T follicular helper cell (primary cell): ENCODE data around the gene KCNH1.
"Not testable (repeated sequence)": the region's sequence is repeated elsewhere in the genome, so short reads cannot be mapped to it uniquely, and the experiment has no call there.

Source experiments
- DNase-seq: peaks from one replicate; pipeline ENCODE4 v3.0.0-alpha.2; 2020; ENCODE audit warnings: low read depth

KCNH1 gene

GRCh38 chr1:211101481-211101880 lies 32.5 kb downstream of the KCNH1 start:
- no peak for DNase-seq

GRCh38 chr1:211099393-211099792 lies 34.6 kb downstream of the KCNH1 start:
- no peak for DNase-seq

GRCh38 chr1:211095381-211095780 lies 38.6 kb downstream of the KCNH1 start:
- no peak for DNase-seq

- DNase-seq = no peak
These were observed 41.0 kb downstream of the KCNH1 start for GRCh38 chr1:211092955-211093354.

- no peak for DNase-seq
These were observed 42.1 kb downstream of the KCNH1 start for GRCh38 chr1:211091867-211092266.

- no peak for DNase-seq
These were observed 44.4 kb downstream of the KCNH1 start for GRCh38 chr1:211089536-211089935.

- no peak for DNase-seq
These were observed 45.8 kb downstream of the KCNH1 start for GRCh38 chr1:211088156-211088555.

- no peak for DNase-seq
These were observed 51.1 kb downstream of the KCNH1 start for GRCh38 chr1:211082824-211083223.

- not testable (repeated sequence) for DNase-seq
These were observed 52.5 kb downstream of the KCNH1 start for GRCh38 chr1:211081447-211081846.

- DNase-seq = no peak
These were observed 65.0 kb downstream of the KCNH1 start for GRCh38 chr1:211068976-211069375.

- no peak for DNase-seq
These were observed 67.1 kb downstream of the KCNH1 start for GRCh38 chr1:211066781-211067384.

GRCh38 chr1:211041838-211042237 lies 92.1 kb downstream of the KCNH1 start:
- not testable (repeated sequence) for DNase-seq

- DNase-seq = no peak
These were observed 96.9 kb downstream of the KCNH1 start for GRCh38 chr1:211037095-211037494.

- no peak for DNase-seq
These were observed 97.4 kb downstream of the KCNH1 start for GRCh38 chr1:211036381-211037060.

- no peak for DNase-seq
These were observed 98.0 kb downstream of the KCNH1 start for GRCh38 chr1:211035821-211036380.

- DNase-seq = no peak
These were observed 99.9 kb downstream of the KCNH1 start for GRCh38 chr1:211033921-211034525.

GRCh38 chr1:211024901-211025300 lies 109.0 kb downstream of the KCNH1 start:
- no peak for DNase-seq

- no peak for DNase-seq
These were observed 114.7 kb downstream of the KCNH1 start for GRCh38 chr1:211019266-211019665.

GRCh38 chr1:211018690-211019089 lies 115.3 kb downstream of the KCNH1 start:
- no peak for DNase-seq

- DNase-seq = no peak
These were observed 116.8 kb downstream of the KCNH1 start for GRCh38 chr1:211017075-211017718.

- DNase-seq = no peak
These were observed 119.7 kb downstream of the KCNH1 start for GRCh38 chr1:211014275-211014674.
